GM19023 (cell line): ENCODE results near the gene GRPR.
"Not testable (repeated sequence)": the region's sequence is repeated elsewhere in the genome, so short reads cannot be mapped to it uniquely, and the experiment has no call there.

ENCODE experiments used
- ATAC-seq: cut with Tn5 transposase; IDR thresholded peaks from one replicate; pipeline ENCODE4 v1.9.1; 2021; ENCODE audit warnings: mild to moderate bottlenecking, moderate library complexity; ENCODE audit not compliant: unreplicated experiment

The GRPR gene

DNA sequence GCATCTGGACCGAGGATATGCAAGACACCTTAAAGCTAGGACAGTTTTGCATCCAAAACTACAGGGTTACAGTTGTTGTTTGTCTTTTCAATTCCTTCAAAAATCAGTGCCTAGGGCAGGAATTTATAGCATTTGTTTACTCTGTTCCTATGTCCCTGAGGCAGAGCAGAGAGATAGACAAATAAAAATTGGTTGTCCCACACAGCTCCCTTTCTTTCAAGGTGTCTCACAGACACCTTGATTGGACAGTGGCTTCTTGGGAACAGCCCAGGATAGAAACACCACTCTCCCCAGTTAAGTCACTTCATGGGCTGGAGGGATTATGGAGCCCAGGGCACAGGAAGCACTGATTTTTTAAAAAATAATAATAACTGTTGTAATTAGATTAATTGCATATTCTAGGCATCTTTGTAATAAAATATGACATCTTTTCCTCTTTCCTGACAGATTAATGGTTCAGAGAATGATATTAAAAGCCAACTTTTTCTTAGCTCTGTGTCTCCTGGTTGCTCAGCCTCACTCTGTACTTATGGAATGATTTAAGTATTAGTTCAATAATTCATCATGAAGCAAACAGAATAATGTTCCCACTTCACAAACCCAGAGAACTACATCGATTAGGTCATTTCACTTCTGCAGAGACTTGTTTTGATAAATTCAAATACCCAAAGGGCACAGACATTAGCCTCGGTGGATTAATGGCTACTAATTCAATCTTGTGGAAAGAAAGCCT is 52.1 kb downstream of the GRPR start:
- no peak for ATAC-seq

- no peak for ATAC-seq
Measured at GRCh38 chrX:16177260-16177659, 53.9 kb downstream of the GRPR start.

- not testable (repeated sequence) for ATAC-seq
Measured at GRCh38 chrX:16183843-16184242, 60.5 kb downstream of the GRPR start.

DNA sequence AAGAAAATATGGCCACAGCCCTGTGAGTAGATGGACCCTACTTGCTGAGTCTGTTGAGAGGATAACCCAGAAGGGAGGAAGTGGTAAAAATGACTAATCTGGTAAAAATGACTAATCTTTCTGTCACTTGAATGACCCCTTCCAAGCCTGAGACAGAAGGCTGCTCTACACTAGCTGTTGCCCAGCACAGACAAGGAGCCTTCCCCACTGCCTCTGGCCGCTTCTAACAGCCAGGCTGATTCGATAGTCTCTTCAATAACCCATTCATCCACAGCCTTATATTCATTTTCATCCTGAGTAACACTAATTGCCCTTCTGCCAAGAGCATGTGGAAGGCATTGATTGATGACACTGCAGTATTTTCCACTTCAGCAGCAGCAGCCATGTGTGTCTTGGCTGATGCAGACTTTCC is 62.4 kb downstream of the GRPR start:
- ATAC-seq, result peak; percentile 97

- ATAC-seq, result no peak
Measured at GRCh38 chrX:16186380-16187007, 63.1 kb downstream of the GRPR start.

- no peak for ATAC-seq
Measured at GRCh38 chrX:16187024-16187760, 63.8 kb downstream of the GRPR start.

DNA sequence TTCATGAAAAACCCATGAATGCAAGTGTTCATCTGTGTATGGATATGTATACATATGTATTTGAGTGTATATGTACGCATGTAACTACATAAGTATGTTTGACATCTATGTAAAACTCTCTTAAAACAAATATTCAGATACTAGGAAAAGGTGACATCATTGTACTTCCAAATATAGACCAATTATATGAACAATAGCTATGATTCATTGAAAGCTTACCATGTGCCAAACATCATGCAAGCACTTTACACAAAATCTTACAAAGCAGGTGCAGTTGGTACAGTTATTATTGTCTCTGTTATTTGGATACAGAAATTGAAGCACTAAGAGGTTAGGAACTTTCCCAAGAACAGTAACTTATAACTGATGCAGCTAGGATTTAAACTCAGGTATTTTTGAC is 65.3 kb downstream of the GRPR start:
- ATAC-seq, result no peak

DNA sequence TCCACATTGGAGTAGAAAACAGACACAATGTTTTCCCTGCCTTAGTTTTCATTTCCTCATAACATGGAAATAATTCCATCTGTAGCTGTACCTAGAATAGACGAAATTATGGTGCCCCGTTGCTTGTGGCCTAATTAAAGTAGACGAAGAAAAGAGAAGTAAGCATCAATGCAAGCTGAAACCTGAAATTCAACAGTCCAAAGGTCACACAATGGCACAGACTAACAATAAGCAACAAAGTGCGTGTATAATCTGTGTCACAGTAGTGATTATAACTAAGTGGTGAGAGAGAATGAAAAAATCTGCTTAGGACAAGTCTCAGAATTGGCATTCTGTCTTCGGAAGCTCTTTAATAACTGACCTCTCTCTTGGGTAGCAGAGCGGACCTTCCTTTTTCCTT is 68.2 kb downstream of the GRPR start:
- no peak for ATAC-seq

DNA sequence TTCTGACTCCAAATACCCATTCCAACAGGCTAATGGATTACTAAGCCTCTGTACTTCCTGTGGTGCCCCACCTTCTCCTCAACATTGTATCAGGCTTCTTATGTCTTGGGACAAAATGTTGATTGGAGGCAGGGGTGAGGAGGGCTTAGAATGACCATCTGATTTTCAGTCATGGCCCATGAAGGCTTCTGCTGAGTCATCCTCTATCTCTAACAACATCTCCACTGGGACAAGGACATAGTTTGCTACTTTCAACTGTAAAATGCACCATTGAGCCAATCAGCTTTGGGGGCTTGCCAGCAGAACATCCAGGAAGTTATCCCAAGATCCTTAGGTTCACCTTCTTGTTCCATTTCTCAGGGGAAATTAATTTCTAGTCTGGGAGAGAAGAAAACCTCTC is 73.5 kb downstream of the GRPR start:
- ATAC-seq, result no peak

DNA sequence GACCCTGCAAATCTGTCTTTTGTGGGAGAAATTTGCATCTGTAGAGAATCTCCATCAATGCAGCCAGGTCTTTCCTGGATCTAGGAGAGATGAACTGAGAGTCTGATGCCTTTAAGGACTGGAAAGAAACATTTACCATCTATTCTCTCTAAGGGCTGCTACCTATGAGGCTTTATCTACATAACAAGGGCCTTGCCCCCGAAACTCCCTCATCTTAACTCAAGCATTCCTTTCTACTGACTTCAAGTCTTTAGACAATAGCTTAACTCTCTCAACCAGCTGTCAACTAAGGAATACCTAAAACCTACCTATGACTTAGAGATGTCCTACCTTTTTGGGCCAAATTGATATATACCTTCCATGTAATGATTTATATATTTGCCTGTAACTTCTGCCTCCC is 76.0 kb downstream of the GRPR start:
- no peak for ATAC-seq

DNA sequence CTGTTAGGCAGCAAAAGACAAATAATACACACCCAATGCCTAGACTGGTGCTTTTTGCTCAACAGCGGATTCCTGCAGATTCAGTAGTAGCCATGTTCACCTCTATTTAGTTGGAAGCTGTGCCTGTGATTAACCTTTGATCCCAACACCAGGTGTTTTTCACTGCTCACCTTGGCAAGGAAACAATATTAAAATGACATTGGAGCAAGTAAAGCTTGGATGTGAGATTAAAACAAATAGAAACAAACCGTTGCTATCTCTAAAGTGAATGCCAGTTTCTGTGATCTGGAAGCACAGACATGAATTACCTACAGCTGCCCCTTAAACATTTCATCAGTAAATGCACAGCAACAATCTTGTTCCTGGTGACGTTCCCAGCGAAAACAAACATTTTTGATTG is 79.6 kb downstream of the GRPR start:
- ATAC-seq, result no peak
